Natural killer cell (primary cell): ENCODE measurements around the gene UNC5B. TPM values are rescaled to one million over a fixed set of nuclear protein-coding genes. Genes with fewer than 3 reads are reported as not detected.

Experiments used
- ATAC-seq, 3 donors: fragments of 150-1000 bp in 2 of 3; fragments of 200-7000 bp in 1 of 3; cut with Tn5 transposase; 1 replicate in 1 of 3; 2 replicates in 2 of 3; pipeline ENCODE4 v1.10.0; 2021; ENCODE audit warnings: mild to moderate bottlenecking in 2 of 3, moderate library complexity in 2 of 3
- DNase-seq, 2 donors: peaks; one replicate each; pipeline versions ENCODE4 v3.0.0 to v3.0.0-alpha.2; 2013 to 2021; ENCODE audit warnings: mixed read lengths in 1 of 2
- H3K27ac ChIP-seq: one replicate; pipeline ENCODE4 v1.5.1; 2013; ENCODE audit warnings: mild to moderate bottlenecking, low read length
- H3K27me3 ChIP-seq: one replicate; pipeline ENCODE4 v1.6.1; 2013; ENCODE audit warnings: low read length; ENCODE audit not compliant: control insufficient read depth, insufficient read depth
- H3K36me3 ChIP-seq: one replicate; pipeline ENCODE4 v1.6.1; 2013; ENCODE audit warnings: low read length; ENCODE audit not compliant: control insufficient read depth, insufficient read depth
- H3K4me1 ChIP-seq: one replicate; pipeline ENCODE4 v1.6.1; 2013; ENCODE audit warnings: low read length; ENCODE audit not compliant: control insufficient read depth, insufficient read depth
- H3K4me3 ChIP-seq: one replicate; pipeline ENCODE4 v1.5.1; 2013; ENCODE audit warnings: low read length
- H3K9me3 ChIP-seq: one replicate; pipeline ENCODE4 v1.6.1; 2013; ENCODE audit warnings: low read length; ENCODE audit not compliant: control insufficient read depth, insufficient read depth
- H3K27ac Mint-ChIP-seq, 2 donors: one replicate each; pipeline ENCODE4 v1.8.0; 2022; ENCODE audit warnings: mild to moderate bottlenecking in 2 of 2, mixed read lengths in 2 of 2, moderate library complexity in 1 of 2
- H3K27me3 Mint-ChIP-seq, 2 donors: one replicate each; pipeline ENCODE4 v1.8.0; 2022; ENCODE audit warnings: low read depth in 2 of 2, mixed read lengths in 2 of 2
- H3K36me3 Mint-ChIP-seq: one replicate; pipeline ENCODE4 v1.8.0; 2022; ENCODE audit warnings: mixed read lengths
- H3K4me1 Mint-ChIP-seq, 2 donors: one replicate each; pipeline ENCODE4 v1.8.0; 2022; ENCODE audit warnings: mixed read lengths in 2 of 2
- H3K4me3 Mint-ChIP-seq: one replicate; pipeline ENCODE4 v1.8.0; 2022; ENCODE audit warnings: mild to moderate bottlenecking, moderate library complexity, mixed read lengths
- H3K9me3 Mint-ChIP-seq, 2 donors: one replicate each; pipeline ENCODE4 v1.8.0; 2022; ENCODE audit warnings: mixed read lengths in 2 of 2
- WGBS: methylation state at CpG from one replicate; pipeline ENCODE4 v1.1.7; 2013; ENCODE audit warnings: missing lambda C conversion rate; ENCODE audit not compliant: insufficient coverage; 5-methylcytosine and 5-hydroxymethylcytosine counted together
- intact Hi-C: fragments of 100-400 bp; cut with micrococcal nuclease; formaldehyde crosslinking; loops from one replicate; pipeline ENCODE4 v1.14.2; 2022
- total RNA-seq, 4 donors: library from RNA; stranded (reverse); fragments of 120-200 nt in 1 of 4; gene quantifications; one replicate each; pipeline versions ENCODE4 v1.2.3 to v1.2.4, GENCODE V29; 2013 to 2022
- TF ChIP-seq, protein P1 (sequence below): fragments of 200-600 bp; IDR thresholded peaks from one replicate; pipeline ENCODE4 v1.8.0; 2022; ENCODE audit warnings: antibody characterized with exemption

The UNC5B gene
- total RNA-seq, 3 donors from 2014 or later (not counting 1 experiment from before 2014, with no cell fraction given) = 0.09 to 0.65 (median 0.09) TPM

DNA sequence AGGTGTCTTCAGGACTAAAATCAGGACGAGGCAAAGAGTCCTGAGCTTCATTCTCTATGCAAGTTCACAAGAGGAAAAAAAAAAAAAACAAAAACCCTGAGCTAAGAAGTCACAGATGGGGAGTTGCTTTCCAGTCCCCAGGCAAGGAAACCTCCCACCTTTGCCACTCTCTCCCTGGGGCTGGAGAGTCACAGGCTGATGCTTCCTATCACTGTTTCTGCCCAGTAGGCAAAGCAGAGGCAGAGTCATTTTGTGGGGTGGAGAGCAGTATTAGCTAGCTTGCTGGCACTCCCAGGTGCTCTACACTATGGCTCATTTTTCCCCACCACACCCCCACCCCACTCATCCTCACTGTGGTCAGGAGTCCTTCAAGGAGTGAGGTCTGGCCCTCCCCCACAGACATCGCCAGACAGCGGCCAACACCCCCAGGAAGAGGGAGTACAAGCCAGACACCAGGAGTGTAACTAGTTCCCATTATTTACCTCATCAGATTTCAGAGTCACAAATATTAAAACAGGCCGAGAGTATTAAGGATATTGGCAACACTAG lies 34.6 kb upstream of the UNC5B start:
- ATAC-seq (no peak), DNase-seq (no peak)
- intact Hi-C loops = no loop called here
- no peaks in the 10 kb centered on the region for H3K9me3 Mint-ChIP-seq
- WGBS = 80% methylated on average over 4 of the region's 4 CpGs
- H3K4me3 Mint-ChIP-seq = no peak overlapping the region
- H3K4me1 ChIP-seq = no peaks in the 10 kb centered on the region
- no peaks in the 10 kb centered on the region for H3K27me3 ChIP-seq
- H3K27ac ChIP-seq = no peak overlapping the region
- no peaks in the 10 kb centered on the region for H3K36me3 ChIP-seq
- no peaks in the 10 kb centered on the region for H3K36me3 Mint-ChIP-seq
- peaks cover 0 to 12% of the 10 kb centered on the region in 2 donors for H3K27me3 Mint-ChIP-seq
- no peaks in the 10 kb centered on the region for H3K4me1 Mint-ChIP-seq
- H3K27ac Mint-ChIP-seq = no peak overlapping the region
- H3K4me3 ChIP-seq = no peak overlapping the region
- H3K9me3 ChIP-seq = no peaks in the 10 kb centered on the region
- TF ChIP-seq, protein P1, sequence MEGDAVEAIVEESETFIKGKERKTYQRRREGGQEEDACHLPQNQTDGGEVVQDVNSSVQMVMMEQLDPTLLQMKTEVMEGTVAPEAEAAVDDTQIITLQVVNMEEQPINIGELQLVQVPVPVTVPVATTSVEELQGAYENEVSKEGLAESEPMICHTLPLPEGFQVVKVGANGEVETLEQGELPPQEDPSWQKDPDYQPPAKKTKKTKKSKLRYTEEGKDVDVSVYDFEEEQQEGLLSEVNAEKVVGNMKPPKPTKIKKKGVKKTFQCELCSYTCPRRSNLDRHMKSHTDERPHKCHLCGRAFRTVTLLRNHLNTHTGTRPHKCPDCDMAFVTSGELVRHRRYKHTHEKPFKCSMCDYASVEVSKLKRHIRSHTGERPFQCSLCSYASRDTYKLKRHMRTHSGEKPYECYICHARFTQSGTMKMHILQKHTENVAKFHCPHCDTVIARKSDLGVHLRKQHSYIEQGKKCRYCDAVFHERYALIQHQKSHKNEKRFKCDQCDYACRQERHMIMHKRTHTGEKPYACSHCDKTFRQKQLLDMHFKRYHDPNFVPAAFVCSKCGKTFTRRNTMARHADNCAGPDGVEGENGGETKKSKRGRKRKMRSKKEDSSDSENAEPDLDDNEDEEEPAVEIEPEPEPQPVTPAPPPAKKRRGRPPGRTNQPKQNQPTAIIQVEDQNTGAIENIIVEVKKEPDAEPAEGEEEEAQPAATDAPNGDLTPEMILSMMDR = no peak

DNA sequence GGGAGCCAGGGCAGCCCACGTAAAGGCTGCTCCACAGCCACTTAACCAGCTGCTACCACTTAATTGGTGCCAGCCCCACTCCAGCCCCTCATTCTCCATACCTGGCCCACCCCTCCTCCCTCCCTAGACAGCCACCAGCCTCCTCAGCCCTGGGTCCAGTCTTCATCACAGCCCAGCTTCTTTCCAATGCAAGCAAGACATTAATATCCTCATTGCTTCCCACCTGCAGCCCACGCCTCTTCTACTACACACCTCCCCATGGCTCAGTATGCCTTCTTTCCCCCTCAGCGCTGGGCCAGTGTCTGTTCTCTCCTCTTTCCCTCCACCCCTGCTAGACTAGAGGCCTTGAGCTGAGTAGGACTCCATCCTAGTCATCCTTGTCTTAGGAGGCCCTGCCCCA lies 33.5 kb upstream of the UNC5B start:
- H3K9me3 Mint-ChIP-seq = no peaks in the 10 kb centered on the region
- Histone ChIP-seq H3K36me3 (no peaks in the 10 kb centered on the region), H3K9me3 (no peaks in the 10 kb centered on the region), H3K27me3 (no peaks in the 10 kb centered on the region), H3K27ac (no peak overlapping the region), H3K4me1 (no peaks in the 10 kb centered on the region), H3K4me3 (no peak overlapping the region)
- no peaks in the 10 kb centered on the region for H3K4me1 Mint-ChIP-seq
- peaks cover 0 to 12% of the 10 kb centered on the region in 2 donors for H3K27me3 Mint-ChIP-seq
- H3K36me3 Mint-ChIP-seq = no peaks in the 10 kb centered on the region
- WGBS = 88% methylated on average over 3 of the region's 3 CpGs
- TF ChIP-seq, protein P1 = no peak
- intact Hi-C loops = no loop called here
- H3K27ac Mint-ChIP-seq = no peak overlapping the region
- no peak overlapping the region for H3K4me3 Mint-ChIP-seq
- ATAC-seq = no peak
- no peak for DNase-seq

DNA sequence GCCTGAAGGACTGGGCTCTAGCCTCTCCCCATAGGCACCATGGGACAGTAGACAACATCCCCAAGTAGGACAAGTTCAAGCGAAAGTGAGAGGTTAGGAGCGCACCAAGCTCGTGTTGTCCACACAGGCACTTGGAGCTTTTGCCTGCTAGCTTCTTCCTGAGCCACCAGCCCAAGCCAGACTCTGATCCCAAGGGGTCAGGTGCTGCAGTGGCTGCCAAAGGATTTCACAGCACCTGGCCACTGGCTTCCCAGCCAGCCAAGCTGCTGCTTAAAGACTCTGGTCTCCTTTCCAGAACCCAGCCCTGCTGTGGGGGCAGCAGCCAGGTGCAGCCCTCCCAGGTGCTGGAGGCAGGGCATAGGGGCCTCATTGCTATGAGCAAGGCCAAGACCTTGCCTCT lies 33.0 kb upstream of the UNC5B start:
- Histone ChIP-seq H3K4me3 (no peak overlapping the region), H3K4me1 (no peaks in the 10 kb centered on the region), H3K27ac (no peak overlapping the region), H3K36me3 (no peaks in the 10 kb centered on the region), H3K9me3 (no peaks in the 10 kb centered on the region), H3K27me3 (no peaks in the 10 kb centered on the region)
- TF ChIP-seq, protein P1 = no peak
- DNase-seq (no peak), ATAC-seq (no peak)
- no peaks in the 10 kb centered on the region for H3K4me1 Mint-ChIP-seq
- no peaks in the 10 kb centered on the region for H3K36me3 Mint-ChIP-seq
- no peak overlapping the region for H3K4me3 Mint-ChIP-seq
- no peaks in the 10 kb centered on the region for H3K9me3 Mint-ChIP-seq
- intact Hi-C loops = no loop called here
- peaks cover 0 to 12% of the 10 kb centered on the region in 2 donors for H3K27me3 Mint-ChIP-seq
- 96% methylated on average over 3 of the region's 3 CpGs for WGBS
- H3K27ac Mint-ChIP-seq = no peak overlapping the region

DNA sequence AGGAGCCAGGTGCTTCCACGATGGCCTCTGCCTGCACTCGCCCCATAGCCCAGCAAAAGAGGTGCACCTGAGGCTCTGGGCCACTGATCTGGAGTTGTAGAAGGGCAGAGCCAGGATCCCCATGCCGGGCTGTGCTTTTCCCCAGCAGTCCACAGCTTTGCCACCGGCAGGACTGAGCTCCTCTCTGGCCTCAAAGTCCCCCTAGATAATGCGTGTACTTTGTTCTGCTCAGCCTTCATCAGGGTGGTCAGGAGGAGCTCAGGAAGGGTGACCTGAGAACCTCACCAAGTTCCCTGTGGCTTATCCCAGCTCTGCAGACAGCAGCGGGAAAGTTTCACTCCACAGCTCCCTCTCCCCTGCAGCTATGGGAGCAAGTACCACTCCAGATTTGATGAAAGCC lies 27.9 kb upstream of the UNC5B start:
- Mint-ChIP-seq H3K27me3 (peaks cover under 1% of the 10 kb centered on the region in 2 donors), H3K4me1 (no peaks in the 10 kb centered on the region), H3K4me3 (no peak overlapping the region), H3K27ac (no peak overlapping the region), H3K9me3 (no peaks in the 10 kb centered on the region), H3K36me3 (no peaks in the 10 kb centered on the region)
- H3K27ac ChIP-seq = no peak overlapping the region
- intact Hi-C loops = no loop called here
- no peak overlapping the region for H3K4me3 ChIP-seq
- no peaks in the 10 kb centered on the region for H3K36me3 ChIP-seq
- no peak for DNase-seq
- 88% methylated on average over 6 of the region's 6 CpGs for WGBS
- TF ChIP-seq, protein P1 = no peak
- no peaks in the 10 kb centered on the region for H3K27me3 ChIP-seq
- H3K9me3 ChIP-seq = no peaks in the 10 kb centered on the region
- no peaks in the 10 kb centered on the region for H3K4me1 ChIP-seq
- ATAC-seq = no peak
